ENCODE measurements around the gene WBP2.
"Not testable (repeated sequence)": the region's sequence is repeated elsewhere in the genome, so short reads cannot be mapped to it uniquely, and the experiment has no call there.

Gene WBP2

GRCh38 chr17:75888484-75888883, 33.3 kb upstream of the WBP2 start:
- no peak for DNase-seq

GRCh38 chr17:75885860-75886259, 30.7 kb upstream of the WBP2 start:
- DNase-seq = not testable (repeated sequence)

GRCh38 chr17:75885431-75885830, 30.3 kb upstream of the WBP2 start:
- no peak for DNase-seq

GRCh38 chr17:75881678-75882454, 26.7 kb upstream of the WBP2 start:
- DNase-seq = no peak

GRCh38 chr17:75880266-75880665, 25.1 kb upstream of the WBP2 start:
- DNase-seq = no peak

- peak; percentile 52 for DNase-seq
Measured at GRCh38 chr17:75878174-75878998, 23.3 kb upstream of the WBP2 start, which contains the start of gene TRIM47. TSS of gene TRIM47 (minus strand) at chr17:75878581. CDS start at chr17:75878548, 33 bp downstream.

- peak; percentile 56 for DNase-seq
Measured at GRCh38 chr17:75877752-75878173, 22.6 kb upstream of the WBP2 start.

GRCh38 chr17:75876938-75877751, 22.0 kb upstream of the WBP2 start:
- DNase-seq = peak; percentile 55

- peak; percentile 78 for DNase-seq
Measured at GRCh38 chr17:75876190-75876937, 21.2 kb upstream of the WBP2 start.

- no peak for DNase-seq
Measured at GRCh38 chr17:75875940-75876189, 20.7 kb upstream of the WBP2 start.

- no peak for DNase-seq
Measured at GRCh38 chr17:75875182-75875939, 20.2 kb upstream of the WBP2 start.

GRCh38 chr17:75874323-75875181, 19.4 kb upstream of the WBP2 start:
- no peak for DNase-seq

GRCh38 chr17:75873587-75874322, 18.6 kb upstream of the WBP2 start:
- no peak for DNase-seq

- no peak for DNase-seq
Measured at GRCh38 chr17:75872434-75873351, 17.6 kb upstream of the WBP2 start.

GRCh38 chr17:75870228-75870627, 15.1 kb upstream of the WBP2 start:
- not testable (repeated sequence) for DNase-seq

- no peak for DNase-seq
Measured at GRCh38 chr17:75869282-75870141, 14.4 kb upstream of the WBP2 start.

GRCh38 chr17:75868730-75869281, 13.7 kb upstream of the WBP2 start:
- DNase-seq = not testable (repeated sequence)
